ENCODE measurements around the gene STARD13.

Gene STARD13

DNA sequence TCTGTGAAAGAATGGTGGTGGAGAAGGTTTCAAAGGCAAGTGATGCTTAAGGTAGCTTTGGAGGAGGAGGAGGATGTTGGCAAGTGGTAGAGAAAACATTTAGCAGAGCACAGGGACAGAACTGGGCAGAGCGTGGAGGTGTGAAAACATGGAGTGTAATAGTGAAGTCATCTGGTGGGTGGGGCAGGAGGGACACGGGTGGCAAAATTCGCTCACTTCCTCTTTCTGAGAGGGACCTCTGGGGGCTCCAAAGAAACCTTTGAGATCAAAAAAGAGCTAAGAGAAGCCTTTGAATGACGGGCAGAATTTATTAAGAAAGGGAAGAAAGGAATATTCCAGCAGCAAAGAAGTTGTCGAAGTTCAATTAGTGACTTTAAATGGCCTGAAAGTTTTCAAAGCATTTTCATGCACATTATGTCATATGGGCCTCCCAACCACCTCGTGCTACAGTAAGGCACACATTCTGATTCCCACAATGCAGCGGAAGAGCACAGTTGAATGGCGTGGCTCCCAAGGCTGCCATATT is 82.8 kb downstream of the STARD13 start:
- TF ChIP-seq, protein P1, sequence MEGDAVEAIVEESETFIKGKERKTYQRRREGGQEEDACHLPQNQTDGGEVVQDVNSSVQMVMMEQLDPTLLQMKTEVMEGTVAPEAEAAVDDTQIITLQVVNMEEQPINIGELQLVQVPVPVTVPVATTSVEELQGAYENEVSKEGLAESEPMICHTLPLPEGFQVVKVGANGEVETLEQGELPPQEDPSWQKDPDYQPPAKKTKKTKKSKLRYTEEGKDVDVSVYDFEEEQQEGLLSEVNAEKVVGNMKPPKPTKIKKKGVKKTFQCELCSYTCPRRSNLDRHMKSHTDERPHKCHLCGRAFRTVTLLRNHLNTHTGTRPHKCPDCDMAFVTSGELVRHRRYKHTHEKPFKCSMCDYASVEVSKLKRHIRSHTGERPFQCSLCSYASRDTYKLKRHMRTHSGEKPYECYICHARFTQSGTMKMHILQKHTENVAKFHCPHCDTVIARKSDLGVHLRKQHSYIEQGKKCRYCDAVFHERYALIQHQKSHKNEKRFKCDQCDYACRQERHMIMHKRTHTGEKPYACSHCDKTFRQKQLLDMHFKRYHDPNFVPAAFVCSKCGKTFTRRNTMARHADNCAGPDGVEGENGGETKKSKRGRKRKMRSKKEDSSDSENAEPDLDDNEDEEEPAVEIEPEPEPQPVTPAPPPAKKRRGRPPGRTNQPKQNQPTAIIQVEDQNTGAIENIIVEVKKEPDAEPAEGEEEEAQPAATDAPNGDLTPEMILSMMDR (conservative IDR thresholded peaks at IDR 0.05; ENCODE audit: low read depth, low read length), result no peak
- no peak overlapping the region for H3K4me3 ChIP-seq (ENCODE audit: low read length)

DNA sequence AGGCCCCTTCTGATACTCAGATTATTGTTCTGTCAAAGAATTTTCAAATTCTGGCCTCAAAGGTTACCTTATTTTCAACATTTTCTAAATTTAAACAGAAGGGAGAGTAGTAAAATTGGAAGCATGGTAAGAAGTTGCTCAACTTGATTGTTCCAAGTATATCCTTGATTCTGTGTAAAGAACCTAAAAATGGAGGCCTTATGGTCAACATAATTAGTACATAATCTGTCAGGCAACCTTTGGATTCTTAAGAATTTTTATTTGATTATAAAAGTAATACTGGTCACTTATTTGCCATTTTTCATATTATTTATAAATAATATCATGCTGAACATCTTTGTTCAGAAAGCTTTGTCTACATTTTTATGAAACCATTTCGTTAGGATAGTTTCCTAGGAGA is 83.9 kb downstream of the STARD13 start:
- TF ChIP-seq, protein P1 (conservative IDR thresholded peaks at IDR 0.05; ENCODE audit: low read depth, low read length), result no peak
- no peak for DNase-seq (ENCODE audit: low read depth)
- H3K4me3 ChIP-seq (ENCODE audit: low read length), result no peak overlapping the region

More for the DNA sequence above, 82.8 kb downstream of the STARD13 start:
- no peak for DNase-seq (ENCODE audit: low read depth)

DNA sequence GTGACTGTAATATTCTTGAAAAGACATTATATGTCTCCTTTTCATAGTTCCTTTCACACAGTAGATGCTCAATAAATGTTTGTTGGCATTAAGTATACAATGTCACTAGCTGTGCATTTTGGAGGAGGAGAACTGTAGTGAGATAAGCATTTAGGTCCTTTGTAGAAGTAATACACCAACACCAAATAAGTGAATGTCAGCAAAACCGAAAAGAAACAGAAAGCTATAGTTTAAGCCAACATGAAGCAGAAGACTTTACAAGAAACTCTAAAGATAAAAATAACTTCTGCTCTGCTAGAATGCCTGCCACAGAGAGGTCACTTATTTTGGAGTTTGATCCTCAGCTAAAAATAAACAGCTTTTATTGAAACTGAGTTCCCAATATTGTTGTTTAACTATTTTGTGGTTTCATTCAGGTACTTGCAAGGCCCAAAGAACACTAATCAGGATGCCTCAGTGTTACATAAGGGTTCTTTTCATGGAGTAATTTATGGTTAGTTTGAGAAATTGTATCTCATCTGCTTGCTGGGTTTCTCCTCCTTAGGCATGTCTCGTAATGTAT is 86.2 kb downstream of the STARD13 start:
- TF ChIP-seq, protein P1 (conservative IDR thresholded peaks at IDR 0.05; ENCODE audit: low read depth, low read length), result no peak
- DNase-seq (ENCODE audit: low read depth), result no peak
- no peak overlapping the region for H3K4me3 ChIP-seq (ENCODE audit: low read length)

DNA sequence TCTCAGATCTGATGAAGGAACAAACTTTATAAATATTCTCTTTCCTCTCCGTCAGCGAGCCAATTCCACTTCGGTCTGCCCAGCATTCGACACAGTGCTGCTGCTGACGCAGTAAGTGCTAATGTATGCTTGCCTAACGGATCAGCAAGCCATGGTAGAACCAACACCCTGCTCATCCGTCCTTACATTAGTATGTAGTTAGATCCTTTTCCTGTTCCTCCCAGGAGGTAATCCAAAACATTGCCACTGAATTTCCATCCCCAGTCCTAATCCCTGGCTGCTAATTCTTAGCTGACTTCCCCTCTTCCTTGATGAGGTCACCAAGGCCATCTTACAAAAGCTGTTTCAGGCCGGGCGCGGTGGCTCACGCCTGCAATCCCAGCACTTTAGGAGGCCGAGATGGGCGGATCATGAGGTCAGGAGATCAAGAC is 88.0 kb downstream of the STARD13 start:
- H3K4me3 ChIP-seq (ENCODE audit: low read length), result no peak overlapping the region
- TF ChIP-seq, protein P1 (conservative IDR thresholded peaks at IDR 0.05; ENCODE audit: low read depth, low read length), result no peak
- DNase-seq (ENCODE audit: low read depth), result no peak

DNA sequence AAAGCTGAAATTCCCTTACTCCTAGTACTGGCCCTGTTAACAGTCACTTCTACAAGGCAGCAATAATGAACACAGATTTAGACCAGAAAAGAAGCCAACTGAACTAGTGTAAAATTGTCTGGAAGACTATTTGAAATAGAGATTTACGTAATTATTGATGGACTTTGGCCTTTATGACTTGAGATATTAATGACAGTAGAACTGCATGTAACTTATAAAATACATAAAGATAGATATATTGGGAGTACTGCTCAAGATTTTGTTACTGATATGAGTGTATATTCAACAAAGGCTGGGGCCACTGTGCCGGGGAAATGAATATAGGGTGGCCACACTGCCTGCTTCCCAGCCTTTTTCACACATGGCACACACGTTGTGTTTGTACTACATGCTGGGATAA is 88.8 kb downstream of the STARD13 start:
- TF ChIP-seq, protein P1 (conservative IDR thresholded peaks at IDR 0.05; ENCODE audit: low read depth, low read length), result no peak
- no peak for DNase-seq (ENCODE audit: low read depth)
- no peak overlapping the region for H3K4me3 ChIP-seq (ENCODE audit: low read length)

DNA sequence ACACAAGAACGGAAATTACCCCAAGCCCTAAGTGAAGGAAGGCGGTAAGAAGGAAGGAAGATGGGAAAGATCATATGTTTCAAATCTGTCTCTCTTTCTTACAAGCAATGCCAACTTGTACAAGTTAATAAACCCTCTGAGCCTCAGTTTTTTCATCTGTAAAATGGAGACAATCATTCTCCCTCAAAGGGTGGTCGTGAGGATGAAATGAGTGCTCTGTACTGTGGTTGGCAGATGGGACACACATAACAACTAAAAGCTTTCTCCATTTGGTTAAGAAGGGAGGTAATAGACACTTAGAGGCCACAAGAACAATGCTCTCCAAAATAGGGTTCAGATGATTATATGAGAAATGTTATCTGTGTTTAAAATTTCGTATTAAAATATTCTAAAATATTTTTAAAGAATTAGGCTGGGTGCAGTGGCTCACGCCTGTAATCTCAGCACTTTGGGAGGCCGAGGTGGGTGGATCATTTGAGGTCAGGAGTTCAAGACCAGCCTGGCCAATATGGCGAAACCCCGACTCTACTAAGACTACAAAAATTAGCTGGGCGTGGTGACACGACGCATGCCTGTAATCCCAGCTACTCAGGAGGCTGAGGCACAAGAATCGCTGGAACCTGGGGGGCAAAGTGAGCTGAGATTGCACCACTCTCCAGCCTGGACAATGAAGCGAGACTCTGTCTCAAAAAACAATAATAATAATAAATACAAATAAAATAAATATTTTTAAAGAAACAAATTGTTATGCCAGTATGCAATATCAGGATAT is 89.7 kb downstream of the STARD13 start:
- TF ChIP-seq, protein P1 (conservative IDR thresholded peaks at IDR 0.05; ENCODE audit: low read depth, low read length), result no peak
- no peak for DNase-seq (ENCODE audit: low read depth)
- no peak overlapping the region for H3K4me3 ChIP-seq (ENCODE audit: low read length)

Data from retinal pigment epithelial cell (primary cell).